Liver (tissue), 3 donors: ENCODE data around the gene SP9.

Experiments used
- JUND ChIP-seq, 2 donors: IDR thresholded peaks; 2 replicates each; pipeline ENCODE4 v1.6.1; 2016; ENCODE audit warnings: antibody characterized with exemption in 2 of 2
- NR2F2 ChIP-seq: IDR thresholded peaks from 2 replicates; pipeline ENCODE4 v1.6.1; 2016; ENCODE audit warnings: antibody characterized with exemption
- RAD21 ChIP-seq, 2 donors: IDR thresholded peaks; 2 replicates each; pipeline ENCODE4 v1.6.1; 2016; ENCODE audit warnings: antibody characterized with exemption in 2 of 2, mild to moderate bottlenecking in 2 of 2
- RXRA ChIP-seq, 2 donors: IDR thresholded peaks; 2 replicates each; pipeline ENCODE4 v1.6.1; 2017 to 2018; ENCODE audit warnings: antibody characterized with exemption in 2 of 2, mild to moderate bottlenecking in 1 of 2
- TAF1 ChIP-seq: conservative IDR thresholded peaks from 2 replicates; pipeline ENCODE4 v1.6.1; 2016; ENCODE audit warnings: antibody characterized with exemption, mild to moderate bottlenecking
- YY1 ChIP-seq: IDR thresholded peaks from 2 replicates; pipeline ENCODE4 v1.6.1; 2016; ENCODE audit warnings: antibody characterized with exemption, mild to moderate bottlenecking
- TF ChIP-seq, protein P1 (sequence below): IDR thresholded peaks from 2 replicates; pipeline ENCODE4 v1.6.1; 2016; ENCODE audit warnings: antibody characterized with exemption
- TF ChIP-seq, protein P2 (sequence below): fragments of 150-350 bp; IDR thresholded peaks from 2 replicates; pipeline ENCODE4 v1.5.1; 2017; ENCODE audit warnings: improper control_type of control experiment, low read depth, low read length; ENCODE audit not compliant: missing input control
- TF ChIP-seq, protein P3 (sequence below): IDR thresholded peaks from 2 replicates; pipeline ENCODE4 v1.6.1; 2016; ENCODE audit warnings: antibody characterized with exemption
- TF ChIP-seq, protein P4 (sequence below): IDR thresholded peaks from 2 replicates; pipeline ENCODE4 v1.6.1; 2016; ENCODE audit warnings: antibody characterized with exemption, mild to moderate bottlenecking
- donor health status: healthy.
- donor health status: healthy.

DNA sequence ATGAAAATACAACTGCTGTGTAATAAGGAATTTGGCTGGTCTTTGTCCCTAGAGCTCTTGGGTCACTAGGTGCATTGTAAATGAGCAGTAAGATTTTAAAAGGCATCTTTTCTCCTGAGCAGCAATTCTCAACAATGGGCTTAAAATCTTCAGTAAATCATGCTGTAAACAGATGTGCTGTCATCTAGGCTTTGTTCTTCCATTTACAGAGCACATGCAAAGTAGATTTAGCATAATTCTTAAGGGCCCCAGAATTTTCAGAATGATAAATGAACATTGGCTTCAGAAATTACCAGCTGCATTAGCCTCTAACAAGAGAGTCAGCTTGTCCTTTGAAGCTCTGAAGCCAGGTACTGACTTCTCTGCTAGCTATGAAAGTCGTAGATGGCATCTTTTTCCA is 33.9 kb downstream of the SP9 start:
- TF ChIP-seq, protein P1, sequence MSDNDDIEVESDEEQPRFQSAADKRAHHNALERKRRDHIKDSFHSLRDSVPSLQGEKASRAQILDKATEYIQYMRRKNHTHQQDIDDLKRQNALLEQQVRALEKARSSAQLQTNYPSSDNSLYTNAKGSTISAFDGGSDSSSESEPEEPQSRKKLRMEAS, result no peak
- TF ChIP-seq, protein P2, sequence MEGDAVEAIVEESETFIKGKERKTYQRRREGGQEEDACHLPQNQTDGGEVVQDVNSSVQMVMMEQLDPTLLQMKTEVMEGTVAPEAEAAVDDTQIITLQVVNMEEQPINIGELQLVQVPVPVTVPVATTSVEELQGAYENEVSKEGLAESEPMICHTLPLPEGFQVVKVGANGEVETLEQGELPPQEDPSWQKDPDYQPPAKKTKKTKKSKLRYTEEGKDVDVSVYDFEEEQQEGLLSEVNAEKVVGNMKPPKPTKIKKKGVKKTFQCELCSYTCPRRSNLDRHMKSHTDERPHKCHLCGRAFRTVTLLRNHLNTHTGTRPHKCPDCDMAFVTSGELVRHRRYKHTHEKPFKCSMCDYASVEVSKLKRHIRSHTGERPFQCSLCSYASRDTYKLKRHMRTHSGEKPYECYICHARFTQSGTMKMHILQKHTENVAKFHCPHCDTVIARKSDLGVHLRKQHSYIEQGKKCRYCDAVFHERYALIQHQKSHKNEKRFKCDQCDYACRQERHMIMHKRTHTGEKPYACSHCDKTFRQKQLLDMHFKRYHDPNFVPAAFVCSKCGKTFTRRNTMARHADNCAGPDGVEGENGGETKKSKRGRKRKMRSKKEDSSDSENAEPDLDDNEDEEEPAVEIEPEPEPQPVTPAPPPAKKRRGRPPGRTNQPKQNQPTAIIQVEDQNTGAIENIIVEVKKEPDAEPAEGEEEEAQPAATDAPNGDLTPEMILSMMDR, result no peak
- TF ChIP-seq, protein P3, sequence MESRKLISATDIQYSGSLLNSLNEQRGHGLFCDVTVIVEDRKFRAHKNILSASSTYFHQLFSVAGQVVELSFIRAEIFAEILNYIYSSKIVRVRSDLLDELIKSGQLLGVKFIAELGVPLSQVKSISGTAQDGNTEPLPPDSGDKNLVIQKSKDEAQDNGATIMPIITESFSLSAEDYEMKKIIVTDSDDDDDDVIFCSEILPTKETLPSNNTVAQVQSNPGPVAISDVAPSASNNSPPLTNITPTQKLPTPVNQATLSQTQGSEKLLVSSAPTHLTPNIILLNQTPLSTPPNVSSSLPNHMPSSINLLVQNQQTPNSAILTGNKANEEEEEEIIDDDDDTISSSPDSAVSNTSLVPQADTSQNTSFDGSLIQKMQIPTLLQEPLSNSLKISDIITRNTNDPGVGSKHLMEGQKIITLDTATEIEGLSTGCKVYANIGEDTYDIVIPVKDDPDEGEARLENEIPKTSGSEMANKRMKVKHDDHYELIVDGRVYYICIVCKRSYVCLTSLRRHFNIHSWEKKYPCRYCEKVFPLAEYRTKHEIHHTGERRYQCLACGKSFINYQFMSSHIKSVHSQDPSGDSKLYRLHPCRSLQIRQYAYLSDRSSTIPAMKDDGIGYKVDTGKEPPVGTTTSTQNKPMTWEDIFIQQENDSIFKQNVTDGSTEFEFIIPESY, result no peak
- TF ChIP-seq NR2F2, result no peak
- TF ChIP-seq YY1, result no peak
- TF ChIP-seq TAF1, result no peak
- no peak for TF ChIP-seq JUND (IDR thresholded peaks at IDR 0.05)
- no peak for TF ChIP-seq RAD21 (IDR thresholded peaks at IDR 0.05)
- TF ChIP-seq, protein P4, sequence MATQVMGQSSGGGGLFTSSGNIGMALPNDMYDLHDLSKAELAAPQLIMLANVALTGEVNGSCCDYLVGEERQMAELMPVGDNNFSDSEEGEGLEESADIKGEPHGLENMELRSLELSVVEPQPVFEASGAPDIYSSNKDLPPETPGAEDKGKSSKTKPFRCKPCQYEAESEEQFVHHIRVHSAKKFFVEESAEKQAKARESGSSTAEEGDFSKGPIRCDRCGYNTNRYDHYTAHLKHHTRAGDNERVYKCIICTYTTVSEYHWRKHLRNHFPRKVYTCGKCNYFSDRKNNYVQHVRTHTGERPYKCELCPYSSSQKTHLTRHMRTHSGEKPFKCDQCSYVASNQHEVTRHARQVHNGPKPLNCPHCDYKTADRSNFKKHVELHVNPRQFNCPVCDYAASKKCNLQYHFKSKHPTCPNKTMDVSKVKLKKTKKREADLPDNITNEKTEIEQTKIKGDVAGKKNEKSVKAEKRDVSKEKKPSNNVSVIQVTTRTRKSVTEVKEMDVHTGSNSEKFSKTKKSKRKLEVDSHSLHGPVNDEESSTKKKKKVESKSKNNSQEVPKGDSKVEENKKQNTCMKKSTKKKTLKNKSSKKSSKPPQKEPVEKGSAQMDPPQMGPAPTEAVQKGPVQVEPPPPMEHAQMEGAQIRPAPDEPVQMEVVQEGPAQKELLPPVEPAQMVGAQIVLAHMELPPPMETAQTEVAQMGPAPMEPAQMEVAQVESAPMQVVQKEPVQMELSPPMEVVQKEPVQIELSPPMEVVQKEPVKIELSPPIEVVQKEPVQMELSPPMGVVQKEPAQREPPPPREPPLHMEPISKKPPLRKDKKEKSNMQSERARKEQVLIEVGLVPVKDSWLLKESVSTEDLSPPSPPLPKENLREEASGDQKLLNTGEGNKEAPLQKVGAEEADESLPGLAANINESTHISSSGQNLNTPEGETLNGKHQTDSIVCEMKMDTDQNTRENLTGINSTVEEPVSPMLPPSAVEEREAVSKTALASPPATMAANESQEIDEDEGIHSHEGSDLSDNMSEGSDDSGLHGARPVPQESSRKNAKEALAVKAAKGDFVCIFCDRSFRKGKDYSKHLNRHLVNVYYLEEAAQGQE, result no peak
- TF ChIP-seq RXRA (IDR thresholded peaks at IDR 0.05), result no peak
